HepG2 (cell line): ENCODE measurements around the gene BTG2. TPM values are rescaled to one million over a fixed set of nuclear protein-coding genes. Genes with fewer than 3 reads are reported as not detected.

Source experiments
- FOSL1 ChIP-seq: sonication (generic); formaldehyde crosslinking; IDR thresholded peaks from 2 replicates; pipeline ENCODE4 v1.9.0; 2021; ENCODE audit warnings: missing genetic modification reagents, borderline replicate concordance
- FOXO1 ChIP-seq: sonication (generic); formaldehyde crosslinking; IDR thresholded peaks from 2 replicates; pipeline ENCODE4 v1.4.0; 2020; ENCODE audit warnings: missing genetic modification reagents
- GFI1 ChIP-seq: sonication (generic); formaldehyde crosslinking; IDR thresholded peaks from 2 replicates; pipeline ENCODE4 v1.5.0; 2020; ENCODE audit warnings: missing genetic modification reagents, mild to moderate bottlenecking, borderline replicate concordance
- HCFC1 ChIP-seq: fragments of 150-350 bp; IDR thresholded peaks from 2 replicates; pipeline ENCODE4 v1.6.1; 2014; ENCODE audit warnings: low read depth, low read length
- HDAC1 ChIP-seq: sonication (generic); formaldehyde crosslinking; IDR thresholded peaks from 2 replicates; pipeline ENCODE4 v1.5.1; 2020; ENCODE audit warnings: mild to moderate bottlenecking, missing genetic modification reagents
- KDM5A ChIP-seq: fragments of 200-600 bp; sonication (generic); IDR thresholded peaks from 2 replicates; pipeline ENCODE4 v1.7.0; 2018; ENCODE audit warnings: antibody characterized with exemption, mild to moderate bottlenecking, low read length, borderline replicate concordance
- LCORL ChIP-seq, 2 experiments: fragments of 450-650 bp in 1 of 2; sonication (generic) in 1 of 2; formaldehyde crosslinking in 1 of 2; IDR thresholded peaks; 2 replicates each; pipeline versions ENCODE4 v1.5.0 to v1.6.1; 2017 to 2020; ENCODE audit warnings: antibody characterized with exemption in 1 of 2, missing genetic modification reagents in 1 of 2
- MAFG ChIP-seq: sonication (generic); formaldehyde crosslinking; IDR thresholded peaks from 2 replicates; pipeline ENCODE4 v1.5.1; 2020; ENCODE audit warnings: mild to moderate bottlenecking, missing genetic modification reagents
- PTBP1 ChIP-seq: fragments of 200-400 bp; formaldehyde crosslinking; IDR thresholded peaks from 2 replicates; pipeline ENCODE4 v1.6.1; 2018; ENCODE audit warnings: low read length, low read depth; ENCODE audit not compliant: poor library complexity, severe bottlenecking
- SAP130 ChIP-seq: IDR thresholded peaks from 2 replicates; pipeline ENCODE4 v1.6.1; 2016; ENCODE audit warnings: low read depth
- THYN1 ChIP-seq: sonication (generic); formaldehyde crosslinking; IDR thresholded peaks from 2 replicates; pipeline ENCODE4 v1.8.1; 2023; ENCODE audit warnings: low read depth, mild to moderate bottlenecking, moderate library complexity, missing genetic modification reagents, borderline replicate concordance
- ZNF230 ChIP-seq: sonication (generic); formaldehyde crosslinking; IDR thresholded peaks from 2 replicates; pipeline ENCODE4 v1.4.0; 2020; ENCODE audit warnings: mild to moderate bottlenecking, missing genetic modification reagents
- ZNF569 ChIP-seq: sonication (generic); formaldehyde crosslinking; IDR thresholded peaks from 2 replicates; pipeline ENCODE4 v1.5.0; 2020; ENCODE audit warnings: mild to moderate bottlenecking, missing genetic modification reagents, moderate library complexity, borderline replicate concordance
- ZNF577 ChIP-seq: sonication (generic); formaldehyde crosslinking; IDR thresholded peaks from 2 replicates; pipeline ENCODE4 v1.4.0; 2020; ENCODE audit warnings: mild to moderate bottlenecking, low read depth, missing genetic modification reagents, borderline replicate concordance
- ZNF766 ChIP-seq: sonication (generic); formaldehyde crosslinking; IDR thresholded peaks from 2 replicates; pipeline ENCODE4 v1.5.0; 2020; ENCODE audit warnings: missing genetic modification reagents, borderline replicate concordance
- ZSCAN30 ChIP-seq: sonication (generic); formaldehyde crosslinking; IDR thresholded peaks from 2 replicates; pipeline ENCODE4 v1.5.0; 2020; ENCODE audit warnings: mild to moderate bottlenecking, missing genetic modification reagents
- polyA plus RNA-seq, 8 experiments: library from polyadenylated mRNA; depleted of rRNA in 3 of 8; stranded (reverse) in 7 of 8; unstranded in 1 of 8; fragments of >200 nt; fragmentation: Illumina TruSeq in 4 of 8; extraction: Trizol in 4 of 8; gene quantifications; 2 replicates each; pipeline versions ENCODE4 v1.2.1 to v1.2.3, GENCODE V29; 2011 to 2016; ENCODE audit warnings: low read depth in 4 of 8, missing spikeins in 1 of 8, mixed read lengths in 1 of 8; ENCODE audit not compliant: insufficient read depth in 1 of 8
- total RNA-seq, 5 experiments: library from RNA; depleted of rRNA; stranded (reverse); fragments of >200 nt; fragmentation: Illumina TruSeq; extraction: Trizol; gene quantifications; 2 replicates each; pipeline ENCODE4 v1.2.3, GENCODE V29; 2016; ENCODE audit warnings: low read depth in 1 of 5
- TF ChIP-seq, protein P1 (sequence below), 2 experiments: sonication (generic) in 1 of 2; formaldehyde crosslinking in 1 of 2; IDR thresholded peaks; 2 replicates each; pipeline versions ENCODE4 v1.4.0 to v1.6.1; 2016 to 2020; ENCODE audit warnings: borderline replicate concordance in 1 of 2, low read depth in 1 of 2, mild to moderate bottlenecking in 1 of 2, missing genetic modification reagents in 1 of 2
- TF ChIP-seq, protein P2 (sequence below): sonication (generic); formaldehyde crosslinking; IDR thresholded peaks from 2 replicates; pipeline ENCODE4 v1.4.0; 2020; ENCODE audit warnings: mild to moderate bottlenecking, missing genetic modification reagents
- TF ChIP-seq, protein P3 (sequence below): sonication (generic); formaldehyde crosslinking; IDR thresholded peaks from 2 replicates; pipeline ENCODE4 v1.8.1; 2023; ENCODE audit warnings: mild to moderate bottlenecking, inconsistent platforms, moderate library complexity, missing genetic modification reagents, borderline replicate concordance
- TF ChIP-seq, protein P4 (sequence below): sonication (generic); formaldehyde crosslinking; IDR thresholded peaks from 2 replicates; pipeline ENCODE4 v1.8.0; 2022; ENCODE audit warnings: missing genetic modification reagents, mild to moderate bottlenecking, moderate library complexity, borderline replicate concordance

BTG2 gene
- total and polyA plus RNA-seq, 2 of the 13 experiments (the other 11 are each of a cell fraction or from before 2014, with no cell fraction given), result 13.6 to 18.3 TPM

DNA sequence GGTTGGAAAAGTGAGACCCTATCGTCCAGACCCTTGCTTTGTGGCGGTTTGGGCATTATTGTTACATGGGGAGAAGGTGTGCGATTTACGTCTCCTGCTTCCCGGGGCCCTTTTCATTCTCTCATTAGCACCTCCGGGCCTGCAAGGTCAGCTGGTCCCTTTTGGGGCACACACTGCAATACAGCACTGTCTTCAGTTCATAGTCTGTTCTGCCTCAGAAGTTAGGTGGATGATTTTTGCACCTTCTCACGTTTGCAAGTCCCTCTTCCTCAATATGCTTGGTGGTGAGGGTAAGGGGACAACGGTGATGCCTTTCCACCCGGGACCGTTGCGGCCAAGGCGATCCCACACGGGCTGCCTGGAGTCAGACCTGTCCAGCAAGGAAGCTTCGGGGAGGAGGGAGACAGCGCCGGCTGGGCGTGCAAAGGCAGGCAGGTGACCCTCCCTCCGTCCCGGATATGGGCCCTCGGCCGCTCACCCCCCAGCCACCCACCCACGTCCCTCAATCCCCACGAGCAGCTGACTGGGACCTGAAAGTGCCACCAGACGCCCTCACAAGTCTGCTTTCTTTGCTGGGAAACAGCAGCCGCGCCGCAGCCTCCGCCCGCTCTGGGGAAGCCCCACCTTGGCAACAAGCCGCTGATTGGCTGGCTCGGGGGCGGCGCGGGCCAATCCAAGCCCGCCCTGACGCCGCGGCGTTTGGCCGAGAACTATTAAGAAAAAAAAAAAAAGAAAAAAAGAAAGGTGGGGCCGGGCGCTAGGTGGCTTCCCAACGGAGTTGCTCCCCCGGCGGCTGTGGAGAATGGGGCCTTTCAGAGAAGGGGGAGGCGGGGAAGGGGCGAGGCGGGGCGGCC is 21.7 kb downstream of the BTG2 start (continued):
- TF ChIP-seq, protein P1, sequence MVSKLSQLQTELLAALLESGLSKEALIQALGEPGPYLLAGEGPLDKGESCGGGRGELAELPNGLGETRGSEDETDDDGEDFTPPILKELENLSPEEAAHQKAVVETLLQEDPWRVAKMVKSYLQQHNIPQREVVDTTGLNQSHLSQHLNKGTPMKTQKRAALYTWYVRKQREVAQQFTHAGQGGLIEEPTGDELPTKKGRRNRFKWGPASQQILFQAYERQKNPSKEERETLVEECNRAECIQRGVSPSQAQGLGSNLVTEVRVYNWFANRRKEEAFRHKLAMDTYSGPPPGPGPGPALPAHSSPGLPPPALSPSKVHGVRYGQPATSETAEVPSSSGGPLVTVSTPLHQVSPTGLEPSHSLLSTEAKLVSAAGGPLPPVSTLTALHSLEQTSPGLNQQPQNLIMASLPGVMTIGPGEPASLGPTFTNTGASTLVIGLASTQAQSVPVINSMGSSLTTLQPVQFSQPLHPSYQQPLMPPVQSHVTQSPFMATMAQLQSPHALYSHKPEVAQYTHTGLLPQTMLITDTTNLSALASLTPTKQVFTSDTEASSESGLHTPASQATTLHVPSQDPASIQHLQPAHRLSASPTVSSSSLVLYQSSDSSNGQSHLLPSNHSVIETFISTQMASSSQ (IDR thresholded peaks at IDR 0.05; ENCODE audit: low read depth), result no peak
- TF ChIP-seq, protein P1 (CRISPR knock-in tag; IDR thresholded peaks at IDR 0.05; ENCODE audit: borderline replicate concordance), result peak; percentile 31; the same call in 1 of the 2 replicates
- TF ChIP-seq ZNF577 (CRISPR knock-in tag) (no peak), GFI1 (CRISPR knock-in tag) (no peak), HDAC1 (CRISPR knock-in tag) (peak; percentile 40; the same call in 1 of the 2 replicates), THYN1 (CRISPR knock-in tag) (no peak), FOSL1 (CRISPR knock-in tag) (no peak), KDM5A (no peak), ZNF230 (CRISPR knock-in tag) (no peak), ZNF766 (no peak), MAFG (CRISPR knock-in tag) (no peak), ZSCAN30 (CRISPR knock-in tag) (no peak), PTBP1 (peak; percentile 93), LCORL (IDR thresholded peaks at IDR 0.05) (no peak), LCORL (CRISPR knock-in tag; IDR thresholded peaks at IDR 0.05) (no peak), ZNF569 (CRISPR knock-in tag) (no peak), FOXO1 (CRISPR knock-in tag) (no peak), SAP130 (CRISPR knock-in tag) (no peak; the same call in 1 of the 2 replicates), HCFC1 (no peak)
- TF ChIP-seq, protein P2, sequence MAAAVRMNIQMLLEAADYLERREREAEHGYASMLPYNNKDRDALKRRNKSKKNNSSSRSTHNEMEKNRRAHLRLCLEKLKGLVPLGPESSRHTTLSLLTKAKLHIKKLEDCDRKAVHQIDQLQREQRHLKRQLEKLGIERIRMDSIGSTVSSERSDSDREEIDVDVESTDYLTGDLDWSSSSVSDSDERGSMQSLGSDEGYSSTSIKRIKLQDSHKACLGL (CRISPR knock-in tag), result 0 out of 2 replicates have a peak, but pooled peaks have one; percentile 23
- TF ChIP-seq, protein P3, sequence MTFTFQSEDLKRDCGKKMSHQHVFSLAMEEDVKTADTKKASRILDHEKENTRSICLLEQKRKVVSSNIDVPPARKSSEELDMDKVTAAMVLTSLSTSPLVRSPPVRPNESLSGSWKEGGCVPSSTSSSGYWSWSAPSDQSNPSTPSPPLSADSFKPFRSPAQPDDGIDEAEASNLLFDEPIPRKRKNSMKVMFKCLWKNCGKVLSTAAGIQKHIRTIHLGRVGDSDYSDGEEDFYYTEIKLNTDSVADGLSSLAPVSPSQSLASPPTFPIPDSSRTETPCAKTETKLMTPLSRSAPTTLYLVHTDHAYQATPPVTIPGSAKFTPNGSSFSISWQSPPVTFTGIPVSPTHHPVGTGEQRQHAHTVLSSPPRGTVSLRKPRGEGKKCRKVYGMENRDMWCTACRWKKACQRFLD, result no peak
- TF ChIP-seq, protein P4, sequence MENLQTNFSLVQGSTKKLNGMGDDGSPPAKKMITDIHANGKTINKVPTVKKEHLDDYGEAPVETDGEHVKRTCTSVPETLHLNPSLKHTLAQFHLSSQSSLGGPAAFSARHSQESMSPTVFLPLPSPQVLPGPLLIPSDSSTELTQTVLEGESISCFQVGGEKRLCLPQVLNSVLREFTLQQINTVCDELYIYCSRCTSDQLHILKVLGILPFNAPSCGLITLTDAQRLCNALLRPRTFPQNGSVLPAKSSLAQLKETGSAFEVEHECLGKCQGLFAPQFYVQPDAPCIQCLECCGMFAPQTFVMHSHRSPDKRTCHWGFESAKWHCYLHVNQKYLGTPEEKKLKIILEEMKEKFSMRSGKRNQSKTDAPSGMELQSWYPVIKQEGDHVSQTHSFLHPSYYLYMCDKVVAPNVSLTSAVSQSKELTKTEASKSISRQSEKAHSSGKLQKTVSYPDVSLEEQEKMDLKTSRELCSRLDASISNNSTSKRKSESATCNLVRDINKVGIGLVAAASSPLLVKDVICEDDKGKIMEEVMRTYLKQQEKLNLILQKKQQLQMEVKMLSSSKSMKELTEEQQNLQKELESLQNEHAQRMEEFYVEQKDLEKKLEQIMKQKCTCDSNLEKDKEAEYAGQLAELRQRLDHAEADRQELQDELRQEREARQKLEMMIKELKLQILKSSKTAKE (CRISPR knock-in tag), result no peak
